HepG2 (cell line): Measurements from ENCODE around the gene TMEM273.

Experiments used
- BHLHE40 ChIP-seq: IDR thresholded peaks from 2 replicates; pipeline ENCODE4 v1.6.1; 2011; ENCODE audit warnings: low read length, improper control_type of control experiment
- EZH2 ChIP-seq: conservative IDR thresholded peaks from 2 replicates; pipeline ENCODE4 v1.6.1; 2012; ENCODE audit warnings: mild to moderate bottlenecking, low read depth, low read length, moderate library complexity
- PCBP1 ChIP-seq: fragments of 200-400 bp; formaldehyde crosslinking; IDR thresholded peaks from 2 replicates; pipeline ENCODE4 v1.6.1; 2017; ENCODE audit warnings: mild to moderate bottlenecking, low read depth, low read length, borderline replicate concordance
- POLR2A ChIP-seq, 2 experiments: IDR thresholded peaks; 2 replicates each; pipeline ENCODE4 v1.6.1; 2011; ENCODE audit warnings: low read depth in 2 of 2, low read length in 2 of 2, mild to moderate bottlenecking in 1 of 2, moderate library complexity in 1 of 2; ENCODE audit not compliant: insufficient read depth in 1 of 2
- TCF7L2 ChIP-seq: IDR thresholded peaks from 2 replicates; pipeline ENCODE4 v1.6.1; 2011; ENCODE audit warnings: mild to moderate bottlenecking, low read depth, low read length, moderate library complexity
- U2AF2 ChIP-seq: fragments of 200-400 bp; formaldehyde crosslinking; IDR thresholded peaks from 2 replicates; pipeline ENCODE4 v1.6.1; 2017; ENCODE audit warnings: low read depth, mild to moderate bottlenecking, low read length
- ZNF138 ChIP-seq: sonication (generic); formaldehyde crosslinking; IDR thresholded peaks from 2 replicates; pipeline ENCODE4 v1.5.0; 2020; ENCODE audit warnings: mild to moderate bottlenecking, low read depth, missing genetic modification reagents
- ZNF17 ChIP-seq: sonication (generic); formaldehyde crosslinking; IDR thresholded peaks from 2 replicates; pipeline ENCODE4 v1.5.0; 2020; ENCODE audit warnings: mild to moderate bottlenecking, missing genetic modification reagents
- ZNF24 ChIP-seq: fragments of 450-650 bp; IDR thresholded peaks from 2 replicates; pipeline ENCODE4 v1.6.1; 2017; ENCODE audit warnings: antibody characterized with exemption, mild to moderate bottlenecking
- ZNF484 ChIP-seq: sonication (generic); formaldehyde crosslinking; IDR thresholded peaks from 2 replicates; pipeline ENCODE4 v1.5.1; 2020; ENCODE audit warnings: mild to moderate bottlenecking, low read depth, missing genetic modification reagents, borderline replicate concordance
- ZNF746 ChIP-seq: sonication (generic); formaldehyde crosslinking; IDR thresholded peaks from 2 replicates; pipeline ENCODE4 v1.8.0; 2022; ENCODE audit warnings: mild to moderate bottlenecking, missing genetic modification reagents
- TF ChIP-seq, protein P1 (sequence below): sonication (generic); formaldehyde crosslinking; IDR thresholded peaks from 2 replicates; pipeline ENCODE4 v1.8.1; 2022; ENCODE audit warnings: mild to moderate bottlenecking, missing genetic modification reagents
- TF ChIP-seq, protein P2 (sequence below): fragments of 450-650 bp; IDR thresholded peaks from 2 replicates; pipeline ENCODE4 v1.6.1; 2017; ENCODE audit warnings: mild to moderate bottlenecking

DNA sequence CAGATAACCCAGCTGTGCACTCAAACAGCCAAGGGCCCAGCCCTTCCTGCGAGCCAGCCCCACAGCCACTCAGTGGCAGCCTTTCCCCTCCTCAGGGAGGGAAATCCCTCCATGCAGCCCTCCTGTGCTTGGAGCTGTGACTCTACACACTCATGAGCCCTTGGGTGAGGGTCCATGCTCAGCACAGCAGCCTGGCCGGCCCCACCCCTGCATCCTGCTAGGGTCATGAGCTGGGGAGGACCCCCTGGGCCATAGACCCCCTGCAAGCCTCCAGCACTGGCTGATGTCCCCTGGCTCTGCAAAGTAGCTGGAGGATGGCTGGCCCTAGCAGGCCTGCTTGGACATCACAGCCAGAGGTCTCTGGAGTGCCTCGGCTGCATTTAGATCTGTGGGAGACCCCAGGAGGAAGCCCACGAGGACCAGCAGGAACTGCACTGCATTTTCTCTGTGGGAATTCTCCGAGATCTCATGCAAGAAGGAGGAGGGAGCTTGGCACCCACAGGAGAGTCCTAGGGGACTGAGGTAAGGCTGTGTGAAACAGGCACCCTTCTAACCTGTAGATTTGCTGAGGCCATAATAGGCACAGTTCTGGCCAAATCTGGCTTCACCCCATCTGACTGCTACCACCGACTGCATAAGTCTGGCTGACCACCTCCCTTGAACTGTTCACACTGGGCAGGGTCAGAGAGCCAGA is 17.4 kb downstream of the TMEM273 start:
- TF ChIP-seq U2AF2 (no peak), EZH2 (no peak), ZNF484 (CRISPR knock-in tag) (no peak), ZNF746 (CRISPR knock-in tag) (no peak), PCBP1 (no peak), POLR2A (IDR thresholded peaks at IDR 0.05; ENCODE audit: insufficient read depth in 1 of 2, low read depth in 2 of 2, low read length in 2 of 2) (no peak), ZNF17 (CRISPR knock-in tag) (no peak), ZNF24 (no peak), TCF7L2 (no peak), ZNF138 (CRISPR knock-in tag) (no peak), BHLHE40 (no peak)
- TF ChIP-seq, protein P1, sequence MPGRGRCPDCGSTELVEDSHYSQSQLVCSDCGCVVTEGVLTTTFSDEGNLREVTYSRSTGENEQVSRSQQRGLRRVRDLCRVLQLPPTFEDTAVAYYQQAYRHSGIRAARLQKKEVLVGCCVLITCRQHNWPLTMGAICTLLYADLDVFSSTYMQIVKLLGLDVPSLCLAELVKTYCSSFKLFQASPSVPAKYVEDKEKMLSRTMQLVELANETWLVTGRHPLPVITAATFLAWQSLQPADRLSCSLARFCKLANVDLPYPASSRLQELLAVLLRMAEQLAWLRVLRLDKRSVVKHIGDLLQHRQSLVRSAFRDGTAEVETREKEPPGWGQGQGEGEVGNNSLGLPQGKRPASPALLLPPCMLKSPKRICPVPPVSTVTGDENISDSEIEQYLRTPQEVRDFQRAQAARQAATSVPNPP (CRISPR knock-in tag) = no peak
- TF ChIP-seq, protein P2, sequence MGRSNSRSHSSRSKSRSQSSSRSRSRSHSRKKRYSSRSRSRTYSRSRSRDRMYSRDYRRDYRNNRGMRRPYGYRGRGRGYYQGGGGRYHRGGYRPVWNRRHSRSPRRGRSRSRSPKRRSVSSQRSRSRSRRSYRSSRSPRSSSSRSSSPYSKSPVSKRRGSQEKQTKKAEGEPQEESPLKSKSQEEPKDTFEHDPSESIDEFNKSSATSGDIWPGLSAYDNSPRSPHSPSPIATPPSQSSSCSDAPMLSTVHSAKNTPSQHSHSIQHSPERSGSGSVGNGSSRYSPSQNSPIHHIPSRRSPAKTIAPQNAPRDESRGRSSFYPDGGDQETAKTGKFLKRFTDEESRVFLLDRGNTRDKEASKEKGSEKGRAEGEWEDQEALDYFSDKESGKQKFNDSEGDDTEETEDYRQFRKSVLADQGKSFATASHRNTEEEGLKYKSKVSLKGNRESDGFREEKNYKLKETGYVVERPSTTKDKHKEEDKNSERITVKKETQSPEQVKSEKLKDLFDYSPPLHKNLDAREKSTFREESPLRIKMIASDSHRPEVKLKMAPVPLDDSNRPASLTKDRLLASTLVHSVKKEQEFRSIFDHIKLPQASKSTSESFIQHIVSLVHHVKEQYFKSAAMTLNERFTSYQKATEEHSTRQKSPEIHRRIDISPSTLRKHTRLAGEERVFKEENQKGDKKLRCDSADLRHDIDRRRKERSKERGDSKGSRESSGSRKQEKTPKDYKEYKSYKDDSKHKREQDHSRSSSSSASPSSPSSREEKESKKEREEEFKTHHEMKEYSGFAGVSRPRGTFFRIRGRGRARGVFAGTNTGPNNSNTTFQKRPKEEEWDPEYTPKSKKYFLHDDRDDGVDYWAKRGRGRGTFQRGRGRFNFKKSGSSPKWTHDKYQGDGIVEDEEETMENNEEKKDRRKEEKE = no peak
